Vagina (tissue), 2 donors: ENCODE data around the gene ARHGEF28. TPM values are rescaled to one million over a fixed set of nuclear protein-coding genes. Genes with fewer than 3 reads are reported as not detected.

Source experiments
- DNase-seq, 2 donors: peaks; one replicate each; pipeline ENCODE4 v3.0.0-alpha.2; 2017; ENCODE audit errors: extremely low spot score in 2 of 2
- H3K27ac ChIP-seq: fragments of 200-600 bp; sonication (generic); one replicate; pipeline ENCODE4 v1.5.1; 2019
- H3K27me3 ChIP-seq: fragments of 200-600 bp; sonication (generic); one replicate; pipeline ENCODE4 v1.5.1; 2019
- H3K36me3 ChIP-seq, 2 donors: fragments of 200-600 bp; sonication (generic); one replicate each; pipeline ENCODE4 v1.5.1; 2017 to 2019
- H3K4me1 ChIP-seq: fragments of 200-600 bp; sonication (generic); one replicate; pipeline ENCODE4 v1.5.1; 2019
- H3K4me3 ChIP-seq, 2 donors: fragments of 200-600 bp; sonication (generic); 1 replicate in 1 of 2; 2 replicates in 1 of 2; pipeline ENCODE4 v1.5.1; 2016 to 2019
- H3K9me3 ChIP-seq: fragments of 200-600 bp; sonication (generic); one replicate; pipeline ENCODE4 v1.5.1; 2019
- POLR2A ChIP-seq, 2 donors: fragments of 450-650 bp; IDR thresholded peaks; one replicate each; pipeline ENCODE4 v1.6.1; 2017; ENCODE audit warnings: antibody characterized with exemption in 2 of 2, mild to moderate bottlenecking in 2 of 2, moderate library complexity in 2 of 2
- POLR2AphosphoS5 ChIP-seq, 2 donors: sonication (generic); formaldehyde crosslinking; IDR thresholded peaks; one replicate each; pipeline ENCODE4 v1.9.0; 2017; ENCODE audit warnings: antibody characterized with exemption in 2 of 2, mild to moderate bottlenecking in 2 of 2, low read depth in 1 of 2; ENCODE audit not compliant: insufficient read depth in 1 of 2
- intact Hi-C: fragments of 100-400 bp; cut with DNase I; formaldehyde crosslinking; loops from one replicate; pipeline ENCODE4 v1.15.1; 2023
- total RNA-seq: library from RNA; depleted of rRNA; stranded (reverse); fragments of >200 nt; gene quantifications from one replicate; pipeline ENCODE4 v1.2.3, GENCODE V29; 2016
- TF ChIP-seq, protein P1 (sequence below), 3 experiments: fragments of 450-650 bp in 2 of 3; fragments of 200-600 bp in 1 of 3; sonication (generic) in 1 of 3; IDR thresholded peaks; one replicate each; pipeline ENCODE4 v1.5.1; 2017 to 2019; ENCODE audit warnings: antibody characterized with exemption in 3 of 3, mild to moderate bottlenecking in 2 of 3, moderate library complexity in 2 of 3

Gene ARHGEF28
- total RNA-seq, 1 donor from 2014 or later, result 41.0 TPM

DNA sequence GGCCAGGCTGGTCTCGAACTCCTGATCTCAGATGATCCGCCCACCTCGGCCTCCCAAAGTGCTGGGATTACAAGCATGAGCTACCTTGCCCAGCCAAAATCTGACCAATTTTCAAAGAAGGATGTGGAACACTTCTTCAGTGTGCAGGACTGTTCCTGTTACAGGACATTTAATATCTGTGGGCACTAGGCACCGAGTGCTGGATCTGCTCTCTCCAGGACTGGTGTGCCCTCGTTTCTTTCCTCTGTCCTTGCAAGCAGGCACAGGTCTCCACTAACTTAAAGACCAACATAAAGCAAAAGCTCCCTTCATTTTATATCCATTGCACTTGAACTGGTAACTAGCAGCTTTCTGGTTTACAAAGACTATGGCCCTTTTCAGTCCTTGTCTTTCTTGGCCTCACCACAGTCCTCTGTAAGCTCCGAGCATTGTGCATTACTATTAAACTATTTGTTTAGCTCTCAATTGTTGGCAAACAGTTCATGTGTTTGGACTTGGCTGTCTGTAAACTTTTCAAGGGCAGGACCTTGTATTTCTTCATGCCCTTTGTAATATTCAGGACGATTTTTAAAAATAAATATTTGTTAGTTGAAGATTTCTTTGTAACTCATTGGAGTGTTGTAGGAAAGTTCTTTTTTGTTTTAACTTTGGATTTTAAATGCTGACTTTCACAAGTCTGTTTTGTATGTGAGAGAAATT is 37.3 kb downstream of the ARHGEF28 start:
- no peak for DNase-seq
- H3K27ac ChIP-seq, result no peak overlapping the region
- TF ChIP-seq, protein P1, sequence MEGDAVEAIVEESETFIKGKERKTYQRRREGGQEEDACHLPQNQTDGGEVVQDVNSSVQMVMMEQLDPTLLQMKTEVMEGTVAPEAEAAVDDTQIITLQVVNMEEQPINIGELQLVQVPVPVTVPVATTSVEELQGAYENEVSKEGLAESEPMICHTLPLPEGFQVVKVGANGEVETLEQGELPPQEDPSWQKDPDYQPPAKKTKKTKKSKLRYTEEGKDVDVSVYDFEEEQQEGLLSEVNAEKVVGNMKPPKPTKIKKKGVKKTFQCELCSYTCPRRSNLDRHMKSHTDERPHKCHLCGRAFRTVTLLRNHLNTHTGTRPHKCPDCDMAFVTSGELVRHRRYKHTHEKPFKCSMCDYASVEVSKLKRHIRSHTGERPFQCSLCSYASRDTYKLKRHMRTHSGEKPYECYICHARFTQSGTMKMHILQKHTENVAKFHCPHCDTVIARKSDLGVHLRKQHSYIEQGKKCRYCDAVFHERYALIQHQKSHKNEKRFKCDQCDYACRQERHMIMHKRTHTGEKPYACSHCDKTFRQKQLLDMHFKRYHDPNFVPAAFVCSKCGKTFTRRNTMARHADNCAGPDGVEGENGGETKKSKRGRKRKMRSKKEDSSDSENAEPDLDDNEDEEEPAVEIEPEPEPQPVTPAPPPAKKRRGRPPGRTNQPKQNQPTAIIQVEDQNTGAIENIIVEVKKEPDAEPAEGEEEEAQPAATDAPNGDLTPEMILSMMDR (IDR thresholded peaks at IDR 0.05), result no peak
- no peak overlapping the region for H3K4me3 ChIP-seq
- H3K36me3 ChIP-seq, result no peaks in the 10 kb centered on the region
- no peaks in the 10 kb centered on the region for H3K27me3 ChIP-seq
- no peaks in the 10 kb centered on the region for H3K4me1 ChIP-seq
- intact Hi-C loops, result no loop called here
- H3K9me3 ChIP-seq, result no peaks in the 10 kb centered on the region

DNA sequence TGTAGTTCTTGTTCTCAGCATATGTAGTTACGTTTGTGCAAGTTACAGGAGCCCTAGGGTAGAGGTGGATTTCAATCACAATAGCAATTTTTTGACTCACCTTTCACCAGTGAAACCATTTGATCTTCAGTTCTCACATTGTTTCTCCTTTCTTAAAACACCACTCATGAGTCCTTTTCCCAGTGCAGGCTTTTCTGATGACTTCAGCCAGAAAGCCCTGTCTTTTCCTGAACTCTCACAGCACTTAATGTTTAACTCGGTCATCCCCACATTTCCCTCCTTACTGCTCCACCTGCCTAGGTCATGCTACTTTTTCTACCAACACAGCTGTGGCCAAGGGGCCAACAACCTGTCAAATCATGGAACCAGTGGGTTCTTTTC is 37.9 kb downstream of the ARHGEF28 start:
- H3K4me3 ChIP-seq, result no peak overlapping the region
- no peaks in the 10 kb centered on the region for H3K4me1 ChIP-seq
- H3K9me3 ChIP-seq, result no peaks in the 10 kb centered on the region
- TF ChIP-seq, protein P1 (IDR thresholded peaks at IDR 0.05), result no peak
- TF ChIP-seq POLR2AphosphoS5 (IDR thresholded peaks at IDR 0.05; ENCODE audit: insufficient read depth in 1 of 2, low read depth in 1 of 2) (no peak), POLR2A (IDR thresholded peaks at IDR 0.05) (no peak)
- no peak overlapping the region for H3K27ac ChIP-seq
- no peaks in the 10 kb centered on the region for H3K27me3 ChIP-seq
- intact Hi-C loops, result no loop called here
- DNase-seq, result no peak
- H3K36me3 ChIP-seq, result no peaks in the 10 kb centered on the region

DNA sequence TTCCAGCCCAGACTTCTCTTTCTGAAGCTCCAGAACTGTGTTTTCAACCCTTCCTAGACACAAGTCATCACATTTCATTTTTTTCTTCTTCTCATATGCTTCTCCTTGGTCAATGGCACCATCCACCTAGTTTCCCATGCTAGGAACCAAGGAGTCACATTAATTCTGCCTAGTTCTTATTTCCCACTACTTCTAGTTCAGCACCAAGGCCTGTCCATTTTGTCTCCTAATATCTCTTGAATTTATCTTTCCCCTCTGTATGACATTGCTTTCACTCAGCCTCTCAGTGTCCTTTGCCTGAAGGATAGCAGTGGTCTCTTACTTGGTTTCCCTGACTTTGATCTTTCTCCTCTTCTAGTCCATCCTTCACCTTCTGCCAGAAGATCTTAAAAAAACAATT is 38.8 kb downstream of the ARHGEF28 start:
- no peak overlapping the region for H3K4me3 ChIP-seq
- no peak for DNase-seq
- H3K4me1 ChIP-seq, result no peaks in the 10 kb centered on the region
- no peaks in the 10 kb centered on the region for H3K9me3 ChIP-seq
- TF ChIP-seq POLR2AphosphoS5 (IDR thresholded peaks at IDR 0.05; ENCODE audit: insufficient read depth in 1 of 2, low read depth in 1 of 2), result no peak
- TF ChIP-seq, protein P1 (IDR thresholded peaks at IDR 0.05), result no peak
- no peak for TF ChIP-seq POLR2A (IDR thresholded peaks at IDR 0.05)
- H3K36me3 ChIP-seq, result no peaks in the 10 kb centered on the region
- no peak overlapping the region for H3K27ac ChIP-seq
- no peaks in the 10 kb centered on the region for H3K27me3 ChIP-seq
- intact Hi-C loops, result no loop called here

DNA sequence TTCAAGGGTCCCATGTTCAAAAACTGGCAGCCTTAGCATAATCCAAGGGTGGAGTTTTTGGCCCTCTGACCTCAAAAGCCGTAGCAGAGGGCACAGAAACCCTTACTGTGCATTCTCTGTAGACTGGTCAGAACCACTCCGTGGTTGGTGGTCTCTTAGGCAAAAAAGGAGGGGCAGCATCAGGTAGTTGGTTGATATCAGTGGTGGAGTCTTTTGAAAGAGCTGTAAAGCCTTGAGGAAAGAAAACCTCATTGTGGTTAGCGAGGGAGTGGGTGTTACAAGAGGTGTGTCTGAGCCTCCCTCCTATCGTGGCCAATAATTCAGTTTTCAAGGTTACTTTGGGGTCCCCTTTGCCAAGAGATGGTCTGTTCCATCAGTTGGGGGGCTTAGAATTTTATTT is 40.9 kb downstream of the ARHGEF28 start:
- Histone ChIP-seq H3K4me3 (no peak overlapping the region), H3K4me1 (no peaks in the 10 kb centered on the region), H3K9me3 (no peaks in the 10 kb centered on the region), H3K27ac (no peak overlapping the region), H3K27me3 (no peaks in the 10 kb centered on the region), H3K36me3 (no peaks in the 10 kb centered on the region)
- TF ChIP-seq, protein P1 (IDR thresholded peaks at IDR 0.05), result no peak
- no peak for TF ChIP-seq POLR2AphosphoS5 (IDR thresholded peaks at IDR 0.05; ENCODE audit: insufficient read depth in 1 of 2, low read depth in 1 of 2)
- no peak for TF ChIP-seq POLR2A (IDR thresholded peaks at IDR 0.05)
- no peak for DNase-seq
- intact Hi-C loops, result no loop called here

DNA sequence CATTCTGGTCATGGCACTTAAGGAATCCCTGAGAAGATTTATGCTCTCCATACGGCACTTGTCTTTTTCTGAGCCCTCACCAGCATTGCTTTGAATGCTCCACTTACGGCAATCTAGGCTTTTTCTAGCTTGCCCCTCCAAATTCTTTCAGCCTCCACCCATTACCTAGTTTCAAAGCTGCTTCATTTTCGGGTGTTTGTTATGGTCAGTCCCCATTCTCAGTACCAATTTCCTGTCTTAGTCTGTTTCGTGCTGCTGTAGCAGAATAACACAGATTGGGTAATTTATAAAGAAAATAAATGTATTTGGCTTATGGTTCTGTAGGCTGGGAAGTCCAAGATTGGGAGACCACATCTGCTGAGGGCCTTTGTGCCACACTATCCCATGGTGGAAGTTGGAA is 42.0 kb downstream of the ARHGEF28 start:
- Histone ChIP-seq H3K9me3 (no peaks in the 10 kb centered on the region), H3K27me3 (no peaks in the 10 kb centered on the region), H3K36me3 (no peaks in the 10 kb centered on the region), H3K4me3 (no peak overlapping the region), H3K4me1 (peaks cover 5% of the 10 kb centered on the region), H3K27ac (no peak overlapping the region)
- DNase-seq, result no peak
- intact Hi-C loops, result no loop called here
- TF ChIP-seq, protein P1 (IDR thresholded peaks at IDR 0.05), result no peak
- TF ChIP-seq POLR2AphosphoS5 (IDR thresholded peaks at IDR 0.05; ENCODE audit: insufficient read depth in 1 of 2, low read depth in 1 of 2), result no peak
- TF ChIP-seq POLR2A (IDR thresholded peaks at IDR 0.05), result no peak
